ENCODE measurements around the gene FARSB. TPM values are rescaled to one million over a fixed set of nuclear protein-coding genes. Genes with fewer than 3 reads are reported as not detected.

FARSB gene
- total RNA-seq, 1 experiment from 2014 or later = 31.0 TPM

DNA sequence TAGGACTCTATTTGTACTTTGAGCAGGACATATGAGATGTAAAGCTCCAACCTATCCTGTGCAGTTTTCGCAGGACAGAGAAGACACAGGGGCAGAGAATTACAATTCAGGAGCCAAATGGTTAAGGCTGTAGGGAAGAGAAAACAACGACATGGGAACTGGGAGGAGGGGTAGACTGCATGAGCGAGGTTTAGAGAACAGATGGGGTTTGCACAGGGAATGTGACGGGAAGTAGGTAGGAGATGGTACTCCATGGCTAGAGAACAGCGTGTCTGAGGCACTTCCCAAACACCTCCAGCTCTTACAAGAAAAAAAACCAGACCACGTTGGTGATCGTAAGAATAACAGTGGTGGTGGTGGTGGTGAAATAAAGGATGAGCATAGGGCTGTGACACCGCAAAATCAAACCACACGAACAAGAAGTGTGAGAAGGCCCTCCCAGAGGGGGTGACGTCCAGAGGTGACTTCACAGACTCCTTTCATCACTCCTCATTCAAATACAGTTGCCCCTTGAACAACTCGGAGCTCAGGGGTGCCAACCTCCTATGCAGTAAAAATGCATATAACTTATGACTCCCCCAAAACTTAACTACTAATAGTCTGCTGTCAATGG, 92.7 kb downstream of the FARSB start:
- Mint-ChIP-seq H3K4me3 (no peak overlapping the region), H3K36me3 (no peaks in the 10 kb centered on the region), H3K27ac (no peak overlapping the region), H3K9me3 (no peaks in the 10 kb centered on the region), H3K4me1 (no peaks in the 10 kb centered on the region), H3K27me3 (ENCODE audit: low read depth) (peaks cover 8% of the 10 kb centered on the region)
- DNase-seq (ENCODE audit: low spot score) = no peak
- TF ChIP-seq, protein P1, sequence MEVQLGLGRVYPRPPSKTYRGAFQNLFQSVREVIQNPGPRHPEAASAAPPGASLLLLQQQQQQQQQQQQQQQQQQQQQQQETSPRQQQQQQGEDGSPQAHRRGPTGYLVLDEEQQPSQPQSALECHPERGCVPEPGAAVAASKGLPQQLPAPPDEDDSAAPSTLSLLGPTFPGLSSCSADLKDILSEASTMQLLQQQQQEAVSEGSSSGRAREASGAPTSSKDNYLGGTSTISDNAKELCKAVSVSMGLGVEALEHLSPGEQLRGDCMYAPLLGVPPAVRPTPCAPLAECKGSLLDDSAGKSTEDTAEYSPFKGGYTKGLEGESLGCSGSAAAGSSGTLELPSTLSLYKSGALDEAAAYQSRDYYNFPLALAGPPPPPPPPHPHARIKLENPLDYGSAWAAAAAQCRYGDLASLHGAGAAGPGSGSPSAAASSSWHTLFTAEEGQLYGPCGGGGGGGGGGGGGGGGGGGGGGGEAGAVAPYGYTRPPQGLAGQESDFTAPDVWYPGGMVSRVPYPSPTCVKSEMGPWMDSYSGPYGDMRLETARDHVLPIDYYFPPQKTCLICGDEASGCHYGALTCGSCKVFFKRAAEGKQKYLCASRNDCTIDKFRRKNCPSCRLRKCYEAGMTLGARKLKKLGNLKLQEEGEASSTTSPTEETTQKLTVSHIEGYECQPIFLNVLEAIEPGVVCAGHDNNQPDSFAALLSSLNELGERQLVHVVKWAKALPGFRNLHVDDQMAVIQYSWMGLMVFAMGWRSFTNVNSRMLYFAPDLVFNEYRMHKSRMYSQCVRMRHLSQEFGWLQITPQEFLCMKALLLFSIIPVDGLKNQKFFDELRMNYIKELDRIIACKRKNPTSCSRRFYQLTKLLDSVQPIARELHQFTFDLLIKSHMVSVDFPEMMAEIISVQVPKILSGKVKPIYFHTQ (CRISPR knock-in tag; IDR thresholded peaks at IDR 0.05) = no peak
- TF ChIP-seq, protein P2, sequence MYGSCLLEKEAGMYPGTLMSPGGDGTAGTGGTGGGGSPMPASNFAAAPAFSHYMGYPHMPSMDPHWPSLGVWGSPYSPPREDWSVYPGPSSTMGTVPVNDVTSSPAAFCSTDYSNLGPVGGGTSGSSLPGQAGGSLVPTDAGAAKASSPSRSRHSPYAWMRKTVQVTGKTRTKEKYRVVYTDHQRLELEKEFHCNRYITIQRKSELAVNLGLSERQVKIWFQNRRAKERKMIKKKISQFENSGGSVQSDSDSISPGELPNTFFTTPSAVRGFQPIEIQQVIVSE (CRISPR knock-in tag; IDR thresholded peaks at IDR 0.05; ENCODE audit: borderline replicate concordance) = no peak
- TF ChIP-seq ZNF416 (CRISPR knock-in tag; IDR thresholded peaks at IDR 0.05) (no peak), RORB (CRISPR knock-in tag; IDR thresholded peaks at IDR 0.05) (no peak), ZNF317 (CRISPR knock-in tag; IDR thresholded peaks at IDR 0.05; ENCODE audit: borderline replicate concordance, low read depth) (no peak), TP53 (CRISPR knock-in tag; IDR thresholded peaks at IDR 0.05) (no peak), NR2C2 (CRISPR knock-in tag; IDR thresholded peaks at IDR 0.05) (no peak), TEAD4 (CRISPR knock-in tag; IDR thresholded peaks at IDR 0.05) (no peak), SMAD3 (CRISPR knock-in tag; IDR thresholded peaks at IDR 0.05; ENCODE audit: borderline replicate concordance) (no peak), OVOL2 (CRISPR knock-in tag; IDR thresholded peaks at IDR 0.05; ENCODE audit: borderline replicate concordance) (no peak), SOX15 (CRISPR knock-in tag; IDR thresholded peaks at IDR 0.05) (no peak), ZBTB21 (CRISPR knock-in tag; IDR thresholded peaks at IDR 0.05; ENCODE audit: borderline replicate concordance) (no peak), ETV6 (CRISPR knock-in tag; IDR thresholded peaks at IDR 0.05) (no peak)
- TF ChIP-seq, protein P3, sequence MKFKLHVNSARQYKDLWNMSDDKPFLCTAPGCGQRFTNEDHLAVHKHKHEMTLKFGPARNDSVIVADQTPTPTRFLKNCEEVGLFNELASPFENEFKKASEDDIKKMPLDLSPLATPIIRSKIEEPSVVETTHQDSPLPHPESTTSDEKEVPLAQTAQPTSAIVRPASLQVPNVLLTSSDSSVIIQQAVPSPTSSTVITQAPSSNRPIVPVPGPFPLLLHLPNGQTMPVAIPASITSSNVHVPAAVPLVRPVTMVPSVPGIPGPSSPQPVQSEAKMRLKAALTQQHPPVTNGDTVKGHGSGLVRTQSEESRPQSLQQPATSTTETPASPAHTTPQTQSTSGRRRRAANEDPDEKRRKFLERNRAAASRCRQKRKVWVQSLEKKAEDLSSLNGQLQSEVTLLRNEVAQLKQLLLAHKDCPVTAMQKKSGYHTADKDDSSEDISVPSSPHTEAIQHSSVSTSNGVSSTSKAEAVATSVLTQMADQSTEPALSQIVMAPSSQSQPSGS (CRISPR knock-in tag; IDR thresholded peaks at IDR 0.05; ENCODE audit: borderline replicate concordance, low read depth) = no peak
- TF ChIP-seq, protein P4, sequence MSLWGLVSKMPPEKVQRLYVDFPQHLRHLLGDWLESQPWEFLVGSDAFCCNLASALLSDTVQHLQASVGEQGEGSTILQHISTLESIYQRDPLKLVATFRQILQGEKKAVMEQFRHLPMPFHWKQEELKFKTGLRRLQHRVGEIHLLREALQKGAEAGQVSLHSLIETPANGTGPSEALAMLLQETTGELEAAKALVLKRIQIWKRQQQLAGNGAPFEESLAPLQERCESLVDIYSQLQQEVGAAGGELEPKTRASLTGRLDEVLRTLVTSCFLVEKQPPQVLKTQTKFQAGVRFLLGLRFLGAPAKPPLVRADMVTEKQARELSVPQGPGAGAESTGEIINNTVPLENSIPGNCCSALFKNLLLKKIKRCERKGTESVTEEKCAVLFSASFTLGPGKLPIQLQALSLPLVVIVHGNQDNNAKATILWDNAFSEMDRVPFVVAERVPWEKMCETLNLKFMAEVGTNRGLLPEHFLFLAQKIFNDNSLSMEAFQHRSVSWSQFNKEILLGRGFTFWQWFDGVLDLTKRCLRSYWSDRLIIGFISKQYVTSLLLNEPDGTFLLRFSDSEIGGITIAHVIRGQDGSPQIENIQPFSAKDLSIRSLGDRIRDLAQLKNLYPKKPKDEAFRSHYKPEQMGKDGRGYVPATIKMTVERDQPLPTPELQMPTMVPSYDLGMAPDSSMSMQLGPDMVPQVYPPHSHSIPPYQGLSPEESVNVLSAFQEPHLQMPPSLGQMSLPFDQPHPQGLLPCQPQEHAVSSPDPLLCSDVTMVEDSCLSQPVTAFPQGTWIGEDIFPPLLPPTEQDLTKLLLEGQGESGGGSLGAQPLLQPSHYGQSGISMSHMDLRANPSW (CRISPR knock-in tag; conservative IDR thresholded peaks at IDR 0.05; ENCODE audit: low read depth) = no peak
- TF ChIP-seq, protein P5, sequence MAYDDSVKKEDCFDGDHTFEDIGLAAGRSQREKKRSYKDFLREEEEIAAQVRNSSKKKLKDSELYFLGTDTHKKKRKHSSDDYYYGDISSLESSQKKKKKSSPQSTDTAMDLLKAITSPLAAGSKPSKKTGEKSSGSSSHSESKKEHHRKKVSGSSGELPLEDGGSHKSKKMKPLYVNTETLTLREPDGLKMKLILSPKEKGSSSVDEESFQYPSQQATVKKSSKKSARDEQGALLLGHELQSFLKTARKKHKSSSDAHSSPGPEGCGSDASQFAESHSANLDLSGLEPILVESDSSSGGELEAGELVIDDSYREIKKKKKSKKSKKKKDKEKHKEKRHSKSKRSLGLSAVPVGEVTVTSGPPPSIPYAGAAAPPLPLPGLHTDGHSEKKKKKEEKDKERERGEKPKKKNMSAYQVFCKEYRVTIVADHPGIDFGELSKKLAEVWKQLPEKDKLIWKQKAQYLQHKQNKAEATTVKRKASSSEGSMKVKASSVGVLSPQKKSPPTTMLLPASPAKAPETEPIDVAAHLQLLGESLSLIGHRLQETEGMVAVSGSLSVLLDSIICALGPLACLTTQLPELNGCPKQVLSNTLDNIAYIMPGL (CRISPR knock-in tag; IDR thresholded peaks at IDR 0.05) = no peak
- TF ChIP-seq, protein P6, sequence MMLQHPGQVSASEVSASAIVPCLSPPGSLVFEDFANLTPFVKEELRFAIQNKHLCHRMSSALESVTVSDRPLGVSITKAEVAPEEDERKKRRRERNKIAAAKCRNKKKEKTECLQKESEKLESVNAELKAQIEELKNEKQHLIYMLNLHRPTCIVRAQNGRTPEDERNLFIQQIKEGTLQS (CRISPR knock-in tag; conservative IDR thresholded peaks at IDR 0.05) = no peak
- ChIA-PET CTCF (interaction anchor here (0.7 kb wide), 1 partner anchor 243 kb away, joined by 3 read pairs; a partner anchor contains a TSS), POLR2A (no interaction called here)
- no peak for ATAC-seq
